HG02970 (cell line): Measurements from ENCODE around the gene LINC00237.

Source experiments
- ATAC-seq: cut with Tn5 transposase; IDR thresholded peaks from one replicate; pipeline ENCODE4 v1.9.1; 2021; ENCODE audit warnings: mild to moderate bottlenecking, moderate library complexity, moderate number of reproducible peaks; ENCODE audit not compliant: unreplicated experiment, low FRiP score

LINC00237 gene

DNA sequence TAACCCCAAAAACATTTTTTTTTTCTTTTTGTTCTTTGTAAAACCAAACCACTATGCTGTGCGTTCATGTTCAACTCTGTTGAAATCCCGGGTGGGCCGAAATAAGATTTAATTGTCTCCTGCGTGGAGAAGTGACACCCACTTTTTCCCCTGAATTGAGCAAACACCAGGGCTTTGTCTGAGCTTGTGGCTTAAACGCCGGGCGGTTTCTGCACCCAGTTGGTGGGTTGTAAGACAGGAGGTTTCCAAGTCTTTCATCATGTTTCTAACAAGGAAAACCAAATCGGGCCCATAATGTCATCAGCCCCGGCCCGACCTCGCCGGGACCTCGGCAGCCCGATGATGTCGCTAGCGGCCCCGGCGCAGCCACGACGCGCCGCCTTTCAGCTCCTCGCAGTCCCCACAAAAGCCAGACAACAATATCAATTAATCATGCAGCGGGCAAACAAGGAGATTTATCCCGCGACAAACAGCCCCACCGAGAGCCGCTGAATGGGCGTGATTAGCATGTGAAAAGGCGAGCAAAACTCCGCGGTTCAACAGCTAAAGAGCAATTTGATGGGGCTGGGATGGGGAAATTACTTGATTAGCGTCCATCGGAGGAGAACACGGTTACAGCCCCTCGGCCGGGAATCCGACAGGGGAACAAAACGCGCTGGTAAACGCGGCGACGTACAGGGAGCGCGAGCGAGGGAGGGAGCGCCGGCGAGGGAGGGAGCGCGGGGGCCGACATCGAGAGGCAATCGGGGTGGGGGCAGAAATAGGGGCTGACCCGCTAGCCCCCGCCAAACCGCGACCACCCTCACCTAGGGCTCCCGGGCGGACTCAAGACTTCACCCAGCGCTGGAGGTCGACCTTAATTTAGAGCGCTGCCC lies 5.3 kb downstream of the LINC00237 start:
- no peak for ATAC-seq

DNA sequence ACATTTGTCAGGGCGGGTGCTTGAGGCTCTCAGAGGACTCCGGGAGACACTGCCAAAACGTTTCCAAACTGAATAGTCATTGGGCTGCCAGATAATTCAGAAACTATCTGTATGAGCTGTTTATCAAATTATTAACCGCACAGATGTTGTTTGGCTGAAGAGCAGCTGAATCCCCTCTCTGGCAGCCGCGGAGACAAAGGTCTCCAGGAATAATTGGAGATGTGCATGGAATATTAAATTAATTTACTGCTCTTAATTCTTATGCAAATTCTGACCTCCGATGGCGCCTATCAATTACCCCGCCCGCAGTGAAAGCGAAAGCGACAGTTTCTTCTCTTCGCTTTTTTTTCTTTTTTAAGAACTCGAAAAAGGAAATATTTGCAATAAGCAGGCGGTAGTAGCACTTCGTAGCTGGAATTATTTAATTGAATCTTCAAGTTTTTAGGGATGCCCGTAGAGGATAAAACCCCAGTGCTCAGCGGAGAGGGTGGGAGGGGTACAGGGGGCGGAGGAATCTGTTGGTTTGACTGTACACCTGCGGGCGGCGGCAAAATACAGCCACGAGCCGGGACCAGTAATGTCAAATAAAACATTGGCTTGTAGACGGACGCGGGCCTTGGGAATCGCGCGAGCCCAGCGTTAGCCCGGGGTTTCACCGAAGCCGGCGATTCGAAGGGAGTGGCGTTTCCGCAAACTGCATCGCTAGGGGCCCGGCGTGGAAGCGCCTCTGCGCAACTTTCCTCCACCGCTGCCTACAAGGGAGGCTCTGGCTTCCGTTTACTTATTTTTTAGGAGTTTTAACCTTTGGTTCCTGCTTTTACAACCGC lies 6.2 kb downstream of the LINC00237 start:
- no peak for ATAC-seq

DNA sequence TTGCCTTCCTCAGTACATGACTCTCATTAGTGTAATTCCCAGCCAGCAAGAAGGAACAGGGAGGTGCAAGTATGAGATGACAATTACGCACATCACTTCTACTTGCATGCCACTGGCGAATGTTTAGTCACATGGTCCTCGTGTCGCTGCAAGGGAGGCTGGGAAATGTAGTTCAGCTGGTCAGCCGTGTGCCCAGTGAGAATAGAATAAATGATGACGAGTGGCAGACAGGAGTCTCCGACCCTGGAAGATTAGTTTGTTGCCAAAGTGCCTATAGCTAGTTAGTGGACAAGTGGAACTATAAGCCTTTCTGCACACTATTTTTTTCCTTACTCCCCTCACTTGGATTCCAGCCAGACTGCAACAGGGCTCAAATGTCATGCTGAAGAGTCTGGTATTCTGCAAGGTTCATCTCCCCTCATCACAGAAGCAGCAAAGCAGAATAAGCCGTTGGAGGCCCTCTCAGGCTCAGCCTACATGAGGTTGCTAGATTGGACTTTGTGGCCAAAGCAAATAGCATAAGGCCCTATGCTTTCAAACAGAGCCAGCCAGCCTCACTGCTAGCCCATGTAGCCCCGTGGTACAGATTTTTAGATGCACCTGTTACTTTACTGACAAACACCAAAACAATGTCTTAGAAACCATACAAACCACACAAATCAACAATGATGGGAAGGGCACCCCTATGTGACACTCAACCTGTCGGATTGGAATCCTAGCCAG lies 9.7 kb downstream of the LINC00237 start:
- no peak for ATAC-seq

DNA sequence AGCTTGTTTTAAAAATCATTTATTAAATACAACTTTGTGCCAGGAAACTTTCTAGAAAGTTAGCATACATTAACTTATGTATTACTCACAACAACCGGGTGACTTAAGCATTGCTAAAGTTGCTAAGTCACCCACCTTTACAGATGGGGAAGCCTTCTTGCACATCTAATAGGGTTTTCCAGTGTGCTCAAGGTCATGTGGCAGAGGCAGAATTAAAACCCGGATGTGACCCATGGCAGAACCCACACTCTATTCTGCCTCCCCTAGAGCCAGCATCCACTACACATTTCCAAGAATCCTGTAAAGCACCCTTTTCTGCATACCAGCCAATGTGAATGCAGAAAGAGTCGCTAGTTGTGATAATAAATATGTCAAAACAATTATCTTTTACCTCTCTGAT lies 13.4 kb downstream of the LINC00237 start:
- no peak for ATAC-seq

DNA sequence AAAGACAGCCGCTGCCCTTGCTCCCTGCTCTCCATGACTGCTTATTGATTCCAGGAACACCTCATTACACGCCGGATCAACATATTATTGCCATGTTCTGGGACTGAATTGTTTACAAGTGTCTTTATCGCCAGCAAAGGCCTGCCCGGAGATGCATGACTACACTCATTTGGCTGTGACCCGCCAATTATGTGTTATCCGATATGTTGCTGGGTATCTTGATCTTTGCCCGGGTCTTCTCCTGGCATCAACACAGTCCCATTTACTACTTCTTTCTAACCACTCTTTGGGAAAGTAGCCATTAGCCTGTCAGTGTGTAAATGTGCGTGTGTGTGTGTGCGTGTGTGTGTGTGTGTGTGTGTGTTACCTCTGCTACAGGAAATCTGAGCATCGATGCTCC lies 15.4 kb downstream of the LINC00237 start:
- ATAC-seq = no peak

DNA sequence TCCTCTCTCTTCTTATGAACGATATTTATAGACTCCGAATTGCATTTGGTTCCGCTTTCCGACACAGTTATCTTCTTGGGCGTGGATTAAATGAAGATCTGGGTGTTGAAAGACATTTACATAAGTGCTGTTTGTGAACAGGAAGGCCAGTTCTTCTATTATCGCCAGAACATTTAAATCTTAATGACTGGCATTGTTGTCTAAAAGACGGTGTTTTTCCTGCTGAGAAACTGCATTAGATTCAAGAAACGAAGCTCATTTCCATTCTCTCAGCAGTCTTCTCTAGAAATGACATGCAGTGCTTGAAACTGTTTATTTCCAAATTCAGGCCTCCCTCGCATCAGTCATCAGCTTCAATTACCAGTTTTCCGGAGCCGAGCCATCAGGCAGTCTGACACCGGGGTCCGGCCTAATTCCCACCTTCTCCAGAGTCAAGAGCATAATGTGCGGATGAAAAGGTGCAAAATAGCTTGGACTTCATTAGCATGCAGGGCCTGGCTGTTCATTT lies 16.0 kb downstream of the LINC00237 start:
- no peak for ATAC-seq

DNA sequence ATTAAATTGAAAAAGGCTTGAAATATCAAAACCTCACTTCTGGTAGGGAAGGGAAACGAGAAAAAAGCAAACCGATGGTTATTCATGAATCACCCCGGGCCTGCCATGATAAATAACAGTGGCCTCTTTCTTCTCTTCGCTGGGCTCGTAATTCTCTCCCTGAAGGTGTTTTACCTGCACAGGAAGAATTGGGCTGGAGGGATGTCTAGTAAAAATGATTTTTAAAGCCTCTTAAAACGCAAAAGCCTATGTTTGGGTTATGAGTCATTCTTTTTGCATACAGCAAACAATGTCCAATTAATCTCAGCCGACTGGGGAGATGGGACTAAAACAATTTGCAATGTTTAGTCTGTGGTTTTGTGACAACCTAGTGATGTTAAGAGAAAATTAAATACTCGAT lies 16.8 kb downstream of the LINC00237 start:
- no peak for ATAC-seq

DNA sequence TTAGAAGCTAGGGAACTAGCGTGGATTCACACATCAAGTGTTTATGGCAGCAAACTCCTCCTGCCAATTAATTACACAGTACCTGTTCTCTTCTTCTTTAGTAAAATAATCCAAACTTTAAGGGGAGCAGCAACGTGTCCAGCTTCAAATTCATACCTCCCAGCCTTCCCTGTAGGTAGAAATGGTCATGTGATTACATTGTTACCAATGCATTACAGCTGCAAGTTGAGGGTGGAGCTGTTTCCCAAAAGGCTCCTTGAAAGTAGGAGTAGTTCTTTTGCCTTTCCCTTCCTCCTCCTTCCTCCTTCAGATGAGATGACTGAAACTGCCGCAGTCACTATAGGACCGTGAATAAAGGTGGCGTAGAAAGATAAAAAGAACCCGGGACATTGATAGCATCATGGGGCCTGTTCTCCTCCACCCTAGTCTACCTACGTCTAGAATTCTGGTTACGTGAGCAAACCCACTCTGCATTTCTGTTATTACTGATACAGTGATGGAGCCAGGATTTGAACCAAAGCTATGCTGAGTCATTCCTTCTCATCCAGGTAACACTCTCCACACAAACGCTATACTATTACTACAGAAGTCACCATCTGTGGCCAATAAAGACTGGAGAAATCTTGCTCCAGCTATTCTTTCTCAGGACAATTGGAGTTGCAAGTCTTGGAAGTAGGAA lies 18.2 kb downstream of the LINC00237 start:
- no peak for ATAC-seq

DNA sequence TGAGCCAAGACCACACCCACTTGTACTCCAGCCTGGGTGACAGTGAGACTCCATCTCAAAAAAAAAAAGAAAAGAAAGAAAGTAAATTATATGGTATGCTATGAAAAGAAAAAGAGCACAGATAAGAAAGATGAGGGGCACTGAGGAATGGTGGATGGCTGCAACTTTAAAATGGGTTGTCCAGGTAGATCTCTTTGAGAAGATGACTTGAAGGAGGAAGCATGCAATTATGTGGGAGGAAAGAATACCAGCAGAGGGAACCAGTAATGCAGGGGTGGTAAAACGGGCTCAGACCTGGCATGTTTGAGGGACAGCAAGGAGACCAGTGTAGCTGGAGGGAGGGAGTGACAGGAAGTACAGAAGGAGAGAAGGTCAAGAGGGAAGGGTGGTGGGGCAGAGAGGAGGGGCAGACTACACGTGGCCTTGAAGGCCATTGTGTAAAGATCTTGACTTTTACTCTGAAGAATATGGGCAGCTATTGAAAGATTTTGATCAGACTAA lies 22.3 kb downstream of the LINC00237 start:
- no peak for ATAC-seq

DNA sequence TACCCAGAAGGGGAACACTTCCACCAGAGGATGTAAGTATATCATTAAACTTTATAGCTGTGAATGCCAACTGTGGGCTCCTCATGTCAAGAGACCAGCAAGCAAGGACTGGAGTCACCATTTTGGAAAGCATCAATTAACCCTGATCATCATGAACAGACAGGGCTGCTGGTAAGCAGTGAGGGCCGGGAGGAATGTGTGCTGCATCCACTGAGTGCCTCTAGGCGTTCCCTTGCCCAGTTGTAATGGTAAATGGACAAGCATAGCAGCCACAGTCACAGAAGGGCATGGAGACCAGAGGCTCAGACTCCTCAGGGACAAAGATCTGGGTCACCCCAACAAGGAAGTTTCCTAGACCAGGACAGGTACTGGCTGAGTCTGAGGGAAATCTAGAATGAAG lies 23.6 kb downstream of the LINC00237 start:
- ATAC-seq = no peak

DNA sequence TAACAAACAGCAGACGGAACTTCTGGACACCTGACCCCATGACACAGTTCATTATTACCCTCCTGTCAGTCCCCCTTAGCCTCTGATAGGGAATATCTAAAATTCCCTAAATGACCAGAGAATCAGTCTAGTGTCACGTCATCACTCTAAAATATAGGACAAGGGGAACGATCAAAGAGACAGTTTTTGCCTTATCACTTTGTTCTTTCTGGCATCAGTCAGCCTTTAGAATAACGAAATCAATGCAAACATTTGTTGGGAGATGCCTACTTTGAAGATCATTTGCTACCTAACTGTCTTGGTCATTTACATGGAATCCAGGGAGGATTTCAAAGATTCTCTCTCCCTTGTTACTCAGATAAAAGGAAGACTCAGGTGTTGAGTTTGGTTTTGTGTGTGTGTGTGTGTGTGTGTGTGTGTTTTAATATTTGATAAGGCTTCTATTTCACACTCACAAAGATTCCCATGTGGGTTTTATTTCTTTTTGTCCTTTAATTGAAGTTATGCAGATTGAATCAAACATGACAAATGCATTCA lies 28.3 kb downstream of the LINC00237 start:
- no peak for ATAC-seq

DNA sequence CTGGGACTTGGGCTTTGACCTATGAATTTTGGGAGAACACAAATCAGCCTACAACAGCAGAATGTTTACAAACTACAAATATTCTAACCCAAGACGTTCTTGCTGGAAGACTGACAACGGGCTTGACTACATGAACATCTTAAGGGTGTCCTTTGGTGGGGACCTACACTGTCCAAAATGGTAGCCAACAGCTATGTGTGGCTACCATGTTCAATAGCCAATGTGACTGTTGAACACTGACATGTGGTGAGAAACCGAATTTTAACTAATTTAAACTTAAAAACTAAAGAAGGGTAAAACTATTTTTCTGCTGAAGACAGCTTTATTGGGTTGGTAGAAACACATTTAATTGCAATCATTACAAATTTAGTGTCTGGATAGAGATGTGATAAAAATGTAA lies 30.1 kb downstream of the LINC00237 start:
- ATAC-seq = no peak

DNA sequence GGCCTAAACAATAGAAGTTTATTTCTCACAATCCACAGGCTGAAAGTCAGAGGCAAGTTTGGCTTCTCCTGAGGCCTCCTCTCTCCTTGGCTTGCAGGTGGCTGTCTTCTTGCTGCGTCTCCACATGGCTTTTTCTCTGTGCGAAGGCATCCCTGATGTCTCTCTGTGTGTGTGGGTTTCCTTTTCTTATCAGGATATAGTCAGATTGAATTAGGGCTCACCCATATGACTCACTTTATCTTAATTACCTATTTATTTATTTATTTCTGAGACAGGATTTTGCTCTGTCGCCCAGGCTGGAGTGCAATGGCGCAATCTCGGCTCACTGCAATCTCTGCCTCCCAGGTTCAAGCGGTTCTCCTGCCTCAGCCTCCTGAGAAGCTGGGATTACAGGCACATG lies 30.7 kb downstream of the LINC00237 start:
- ATAC-seq = no peak

DNA sequence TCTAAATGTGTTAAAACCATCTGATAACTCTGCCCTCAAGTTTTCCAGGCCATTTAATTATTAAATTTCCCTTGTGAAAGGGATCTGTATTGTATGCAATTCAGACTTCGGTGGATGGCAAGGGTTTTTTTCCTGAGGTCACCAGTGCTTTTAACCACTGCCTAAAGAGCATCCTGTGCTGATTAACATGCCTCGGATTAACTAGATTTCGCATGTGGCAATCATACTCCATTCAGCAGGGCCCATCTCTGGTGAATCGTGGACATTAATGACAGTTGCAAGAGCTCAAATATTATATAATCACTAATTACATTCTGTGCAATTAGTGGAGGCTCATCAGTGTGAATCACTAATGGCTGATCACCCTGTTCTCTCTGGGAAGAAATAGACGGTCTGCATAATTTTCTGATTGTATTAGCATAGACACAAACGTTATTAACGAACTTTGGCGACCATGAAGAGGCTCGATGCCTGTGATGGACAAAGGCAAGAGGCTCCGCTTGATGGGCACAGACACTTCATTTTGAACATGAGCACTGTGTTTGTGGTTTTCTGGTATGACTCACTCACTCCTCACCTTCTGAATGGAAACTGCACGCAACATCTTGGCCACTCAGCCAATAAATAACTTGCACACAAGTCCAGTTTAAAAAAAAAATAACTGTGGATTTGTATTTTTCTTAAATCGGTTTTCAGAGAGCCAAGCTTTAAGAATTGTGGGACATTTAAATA lies 31.4 kb downstream of the LINC00237 start:
- ATAC-seq = peak; percentile 87

DNA sequence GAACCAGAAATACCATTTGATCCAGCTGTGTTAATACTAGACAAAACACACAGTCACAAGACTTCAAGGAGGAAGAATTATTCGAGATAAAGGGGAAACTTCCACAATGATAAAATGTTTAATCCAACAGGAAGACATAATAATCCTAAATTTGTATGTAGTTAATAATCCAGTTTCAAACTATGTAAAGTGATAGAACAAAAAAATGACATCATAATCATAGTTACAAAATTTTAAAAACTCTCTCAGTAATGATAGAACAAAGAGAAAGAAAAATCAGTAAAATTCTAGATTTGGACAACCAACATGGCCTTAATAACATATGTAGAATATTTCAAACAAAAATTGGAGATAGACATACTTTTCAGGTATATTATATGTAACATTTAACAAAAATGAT lies 38.9 kb downstream of the LINC00237 start:
- no peak for ATAC-seq

DNA sequence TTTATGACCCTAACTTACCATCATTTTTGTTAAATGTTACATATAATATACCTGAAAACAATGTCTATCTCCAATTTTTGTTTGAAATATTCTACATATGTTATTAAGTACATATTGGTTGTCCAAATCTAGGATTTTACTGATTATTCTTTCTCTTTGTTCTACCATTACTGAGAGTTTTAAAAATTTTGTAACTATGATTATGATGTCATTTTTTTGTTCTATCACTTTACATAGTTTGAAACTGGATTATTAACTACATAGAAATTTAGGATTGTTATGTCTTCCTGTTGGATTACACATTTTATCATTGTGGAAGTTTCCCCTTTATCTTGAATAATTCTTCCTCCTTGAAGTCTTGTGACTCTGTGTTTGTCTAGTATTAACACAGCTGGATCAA lies 41.2 kb downstream of the LINC00237 start:
- no peak for ATAC-seq

DNA sequence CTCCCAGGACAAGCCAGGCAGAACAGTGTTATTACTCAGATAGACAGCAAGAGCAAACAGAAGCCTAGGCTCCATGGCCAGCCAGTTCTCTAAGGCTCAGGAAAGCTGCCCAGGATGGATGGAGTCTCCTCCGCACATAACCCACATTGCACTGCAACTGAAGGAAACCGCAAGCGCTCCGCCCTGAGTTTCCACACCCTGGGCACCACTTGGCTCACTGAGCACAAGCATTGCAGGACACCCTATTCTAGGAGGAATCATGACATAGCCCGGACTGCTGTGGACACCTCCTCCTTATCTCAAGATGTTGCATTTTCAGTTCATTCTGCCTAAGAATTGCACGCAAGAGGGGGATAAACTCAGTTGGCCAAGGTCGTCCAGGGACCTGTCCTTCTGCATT lies 42.9 kb downstream of the LINC00237 start:
- ATAC-seq = no peak

DNA sequence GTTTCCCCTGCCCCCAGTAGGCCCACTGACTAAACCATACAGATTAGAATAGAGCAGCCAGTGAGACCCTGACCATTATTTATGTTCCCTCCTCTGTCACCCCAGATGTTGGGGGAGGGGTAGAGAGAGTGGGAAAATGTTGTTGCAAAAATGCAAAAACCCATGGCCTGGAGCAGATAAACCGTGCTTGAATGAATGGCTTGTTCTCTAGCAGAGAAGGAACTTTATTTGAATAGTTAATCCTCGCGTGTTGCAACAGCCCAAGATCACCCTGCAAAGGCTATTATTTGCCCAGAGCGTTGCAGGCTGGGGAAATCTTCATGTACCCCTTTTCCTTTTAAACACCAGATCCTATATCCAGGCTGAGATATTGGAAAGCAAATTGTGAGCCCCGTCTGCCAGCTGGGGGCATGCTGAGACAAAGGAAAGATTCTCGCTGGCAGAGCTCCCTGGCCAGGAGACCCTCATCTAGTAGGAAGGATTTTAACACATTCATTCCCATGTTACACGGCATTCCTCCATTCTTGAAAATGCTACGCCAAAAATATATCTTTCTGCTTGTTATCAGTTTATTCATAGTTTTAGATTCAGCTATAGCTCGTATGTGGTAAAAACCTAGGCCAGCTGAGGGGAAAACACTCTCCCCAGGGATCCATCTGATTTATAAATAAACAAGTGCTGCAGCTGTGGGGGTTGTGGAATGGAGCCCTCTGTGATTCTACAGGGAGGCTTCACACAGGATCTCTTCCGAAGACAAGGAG lies 53.0 kb downstream of the LINC00237 start:
- ATAC-seq = no peak

DNA sequence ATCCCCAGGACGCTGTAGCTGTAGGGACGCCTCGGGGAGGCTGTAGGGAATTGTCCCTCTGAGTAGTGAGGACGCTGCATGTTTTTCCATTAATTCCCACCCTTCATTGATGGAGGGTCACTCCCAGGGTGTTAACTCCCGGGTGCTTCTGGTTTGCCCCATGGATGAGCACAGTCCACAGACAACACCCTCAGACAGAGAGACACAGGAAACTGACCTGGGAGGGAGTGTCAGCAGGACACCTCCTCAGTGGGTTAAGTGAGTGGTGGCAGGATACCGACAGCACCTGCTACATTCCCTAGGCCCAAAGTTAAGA lies 53.5 kb downstream of the LINC00237 start:
- no peak for ATAC-seq
